HG03139 (cell line): ENCODE results near the gene PRKCE.
"Not testable (repeated sequence)": the region's sequence is repeated elsewhere in the genome, so short reads cannot be mapped to it uniquely, and the experiment has no call there.

Experiments used
- ATAC-seq: cut with Tn5 transposase; IDR thresholded peaks from one replicate; pipeline ENCODE4 v1.9.1; 2021; ENCODE audit not compliant: unreplicated experiment

Gene PRKCE

GRCh38 chr2:45855374-45855773, 203.9 kb downstream of the PRKCE start:
- ATAC-seq = no peak

DNA sequence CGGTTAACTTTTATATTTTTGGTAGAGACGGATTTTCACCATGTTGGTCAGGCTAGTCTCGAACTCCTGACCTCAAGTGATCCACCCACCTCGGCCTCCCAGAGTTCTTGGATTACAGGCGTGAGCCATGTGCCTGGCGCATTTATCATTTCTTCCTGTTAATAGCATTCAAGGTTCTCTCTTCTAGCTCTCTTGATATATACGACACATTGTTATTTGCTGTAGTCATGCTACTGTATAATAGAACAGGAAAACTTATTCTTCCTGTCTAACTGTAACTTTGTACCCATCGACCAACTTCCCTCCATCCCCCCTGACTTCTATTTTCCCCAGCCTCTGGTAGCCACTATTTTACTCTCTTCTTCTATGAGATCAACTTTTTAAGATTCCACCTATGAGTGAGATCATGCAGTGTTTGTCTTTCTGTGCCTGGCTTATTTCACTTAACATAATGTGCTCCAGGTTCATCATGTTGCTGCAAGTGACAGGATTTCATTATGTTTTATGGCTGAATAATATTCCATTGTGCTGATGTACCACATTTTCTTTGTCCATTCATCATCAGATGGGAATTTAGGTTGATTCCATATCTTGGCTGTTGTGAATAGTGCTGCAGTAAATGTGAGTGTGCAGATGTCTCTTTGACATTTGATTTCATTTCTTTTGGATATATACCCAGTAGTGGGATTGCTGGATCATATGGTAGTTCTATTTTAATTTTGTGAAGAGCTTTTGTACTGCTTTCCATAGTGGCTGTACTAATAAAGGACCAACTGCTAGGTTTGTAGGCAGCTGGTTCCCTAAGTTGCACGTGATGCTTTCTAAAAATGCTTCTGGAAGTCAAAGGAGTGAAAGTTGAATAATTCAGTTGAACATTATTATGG, 205.2 kb downstream of the PRKCE start:
- no peak for ATAC-seq

DNA sequence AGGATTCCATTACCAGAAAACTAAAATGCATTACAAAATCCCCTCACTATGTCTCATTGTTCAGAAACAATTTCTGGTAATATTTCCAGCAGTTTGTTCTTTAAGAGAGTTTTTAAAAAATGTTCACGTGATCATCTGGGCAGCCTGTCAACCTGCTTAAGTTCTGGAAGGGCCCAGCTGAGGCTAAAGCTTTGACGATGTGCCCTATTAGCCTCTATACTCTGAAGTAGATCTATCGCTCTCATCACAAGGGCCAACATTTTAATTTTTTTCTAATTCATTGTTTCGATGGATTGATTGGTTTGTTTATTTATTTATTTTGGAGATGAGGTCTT, 205.8 kb downstream of the PRKCE start:
- no peak for ATAC-seq

- ATAC-seq = no peak
Measured at GRCh38 chr2:45857867-45858520, 206.5 kb downstream of the PRKCE start.

- ATAC-seq = not testable (repeated sequence)
Measured at GRCh38 chr2:45858872-45859271, 207.4 kb downstream of the PRKCE start.

DNA sequence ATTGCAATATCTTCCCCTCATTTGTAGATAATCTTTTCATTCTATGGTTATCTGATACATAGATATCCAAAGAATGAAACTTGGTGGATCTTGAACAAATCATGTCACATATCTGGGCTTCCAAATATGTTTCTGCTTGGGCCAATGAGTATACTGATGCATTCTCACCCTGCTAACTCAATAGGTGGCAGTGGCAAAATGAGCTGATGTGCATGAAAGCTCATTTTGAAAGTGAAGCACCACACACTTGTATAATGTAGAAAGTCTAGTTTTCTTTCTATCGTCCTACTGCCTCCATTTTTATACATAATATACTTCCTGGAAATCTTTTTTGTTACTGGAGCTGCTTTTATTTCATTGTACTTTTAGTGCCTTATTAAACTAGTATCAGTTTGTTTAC, 208.2 kb downstream of the PRKCE start:
- no peak for ATAC-seq

GRCh38 chr2:45860136-45861121, 209.0 kb downstream of the PRKCE start:
- ATAC-seq = no peak

GRCh38 chr2:45862843-45863242, 211.4 kb downstream of the PRKCE start:
- no peak for ATAC-seq

- no peak for ATAC-seq
Measured at GRCh38 chr2:45864121-45864520, 212.6 kb downstream of the PRKCE start.

GRCh38 chr2:45867349-45867748, 215.9 kb downstream of the PRKCE start:
- ATAC-seq = no peak

- no peak for ATAC-seq
Measured at GRCh38 chr2:45867800-45868199, 216.3 kb downstream of the PRKCE start.

DNA sequence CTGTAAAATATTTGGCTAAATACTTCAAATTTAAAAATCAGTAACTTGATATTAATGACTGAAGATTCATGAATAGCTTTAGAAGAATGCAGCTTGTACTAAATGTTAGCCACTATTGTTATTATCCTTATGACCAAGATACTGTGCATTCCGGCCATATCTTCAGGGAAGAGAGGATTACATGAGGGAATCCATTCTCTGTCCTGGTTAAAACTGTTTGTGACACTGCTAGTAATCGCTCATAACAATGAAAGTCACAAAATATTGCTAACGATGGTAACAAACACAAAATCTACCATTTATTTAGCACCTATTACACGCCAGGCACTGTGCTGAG, 217.7 kb downstream of the PRKCE start:
- ATAC-seq = no peak

- no peak for ATAC-seq
Measured at GRCh38 chr2:45871025-45871424, 219.6 kb downstream of the PRKCE start.

DNA sequence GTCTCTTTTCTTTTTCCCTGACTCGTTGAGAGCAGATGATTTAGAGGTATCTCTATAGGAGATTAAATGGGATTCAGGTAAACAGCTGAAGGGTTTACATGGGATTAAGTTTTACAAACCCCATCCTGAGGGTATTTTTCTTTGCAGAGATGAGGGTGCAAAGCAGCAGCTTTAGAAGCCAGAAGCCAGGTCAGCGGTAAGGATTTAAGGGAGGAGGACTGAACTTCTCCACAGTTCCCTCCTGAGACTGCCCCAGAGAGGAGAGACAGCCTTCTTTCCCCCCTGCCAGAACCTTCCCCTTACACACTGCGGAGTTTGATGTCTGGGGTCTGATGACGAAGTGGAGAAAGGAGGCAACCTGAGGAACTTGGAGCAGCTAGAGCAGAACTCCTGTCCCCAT, 220.1 kb downstream of the PRKCE start:
- no peak for ATAC-seq

DNA sequence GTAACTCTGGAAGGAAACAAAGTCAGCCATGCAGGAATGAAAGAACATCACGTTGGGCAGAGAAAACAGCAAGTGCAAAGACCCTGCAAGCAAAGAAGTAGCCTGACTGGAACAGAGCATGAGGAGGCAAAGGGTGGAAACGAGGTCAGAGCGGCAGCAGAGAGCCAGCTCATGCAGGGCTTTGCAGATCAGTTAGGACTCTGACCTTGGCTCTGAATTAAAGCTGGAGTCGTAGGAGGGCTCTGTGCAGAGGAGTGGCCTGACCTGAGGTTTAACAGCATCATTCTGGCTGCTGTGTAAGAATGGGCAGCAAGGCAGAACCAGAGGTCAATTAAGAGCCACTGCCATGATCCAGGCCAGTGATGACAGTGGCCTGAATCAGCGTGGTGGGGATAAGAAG, 220.7 kb downstream of the PRKCE start:
- ATAC-seq = no peak

- no peak for ATAC-seq
Measured at GRCh38 chr2:45874344-45874743, 222.9 kb downstream of the PRKCE start.

DNA sequence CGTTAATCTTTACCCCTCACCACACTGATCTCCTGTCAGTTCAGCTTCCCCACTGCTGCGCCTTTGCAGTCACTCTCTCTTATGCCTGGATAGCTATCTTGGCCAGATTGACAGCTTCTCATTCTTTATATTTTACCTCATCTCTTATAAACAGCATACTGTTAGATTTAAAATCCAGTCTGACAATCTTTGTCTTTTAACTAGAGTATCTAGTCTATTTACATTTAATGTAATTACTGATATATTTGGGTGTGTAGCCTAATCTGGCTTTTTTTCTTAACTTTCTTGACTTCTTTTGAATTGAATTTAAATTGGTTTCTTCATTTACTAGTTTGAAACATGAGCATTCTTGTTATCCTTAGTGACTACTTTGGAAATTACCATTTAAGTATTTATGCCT, 225.1 kb downstream of the PRKCE start:
- no peak for ATAC-seq

GRCh38 chr2:45879406-45879805, 227.9 kb downstream of the PRKCE start:
- no peak for ATAC-seq

DNA sequence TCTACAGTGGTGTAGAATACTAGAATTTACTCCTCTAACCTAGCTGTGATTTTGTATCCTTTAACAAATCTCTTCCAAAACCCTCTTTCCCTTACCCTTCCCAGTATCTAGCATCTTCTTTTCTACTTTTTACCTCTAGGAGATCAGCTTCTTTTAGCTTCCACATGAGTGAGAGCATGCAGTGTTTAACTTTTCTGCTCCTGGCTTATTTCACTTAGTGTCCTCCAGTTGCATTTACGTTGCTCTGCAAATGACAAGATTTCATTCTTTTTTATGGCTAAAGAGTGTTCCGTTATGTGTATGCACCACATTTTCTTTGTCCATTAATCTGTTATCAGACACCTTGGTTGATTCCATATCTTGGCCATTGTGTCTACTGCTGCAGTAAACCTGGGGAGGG, 228.5 kb downstream of the PRKCE start:
- ATAC-seq = no peak

DNA sequence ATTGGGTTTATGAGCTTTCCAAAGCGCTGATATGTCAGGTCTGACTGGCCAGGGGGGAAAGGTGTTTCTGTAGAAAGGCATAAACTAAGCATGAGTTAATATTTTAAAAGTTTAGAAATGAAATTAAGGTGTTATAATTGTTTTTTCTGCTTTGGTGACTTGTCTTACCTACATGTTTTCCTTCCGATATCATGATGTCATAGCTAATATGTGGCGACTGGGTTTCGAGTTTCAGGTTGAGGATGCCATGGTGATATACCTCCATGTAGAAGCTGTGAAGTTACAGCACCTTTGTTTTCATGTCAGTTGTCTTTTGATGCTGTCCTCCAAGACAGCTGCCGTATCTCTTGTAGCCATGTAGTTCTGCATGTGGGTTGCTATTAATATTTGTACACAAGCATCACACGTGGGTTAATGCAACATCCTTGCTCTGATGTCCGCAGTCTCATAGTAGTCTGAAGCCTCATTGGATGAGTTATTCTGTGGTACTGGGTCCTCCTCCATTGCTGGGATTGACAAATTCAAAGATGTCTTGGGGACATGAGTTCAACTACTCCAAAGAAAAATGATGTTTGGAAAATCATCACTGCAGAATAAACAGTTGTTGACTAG, 230.6 kb downstream of the PRKCE start:
- no peak for ATAC-seq
